GM12891 (cell line): ENCODE data around the gene OAF.

Source experiments
- POLR2A ChIP-seq: IDR thresholded peaks from 2 replicates; pipeline ENCODE4 v1.6.1; 2011; ENCODE audit warnings: low read depth, low read length, control low read depth
- POLR2AphosphoS5 ChIP-seq: IDR thresholded peaks from 2 replicates; pipeline ENCODE4 v1.6.1; 2011; ENCODE audit warnings: low read depth, low read length, control low read depth

- TF ChIP-seq POLR2AphosphoS5: no peak
- no peak for TF ChIP-seq POLR2A
Observed at GRCh38 chr11:120241277-120241676, 30.4 kb downstream of the OAF start.
